LNCAP (cell line): ENCODE data around the gene STEAP1B.

Source experiments
- CTCF ChIP-seq: fragments of 450-650 bp; IDR thresholded peaks from 2 replicates; pipeline ENCODE4 v1.5.1; 2017; ENCODE audit warnings: mild to moderate bottlenecking

Gene STEAP1B

GRCh38 chr7:22438994-22439393, 61.0 kb downstream of the STEAP1B start:
- TF ChIP-seq CTCF: no peak

DNA sequence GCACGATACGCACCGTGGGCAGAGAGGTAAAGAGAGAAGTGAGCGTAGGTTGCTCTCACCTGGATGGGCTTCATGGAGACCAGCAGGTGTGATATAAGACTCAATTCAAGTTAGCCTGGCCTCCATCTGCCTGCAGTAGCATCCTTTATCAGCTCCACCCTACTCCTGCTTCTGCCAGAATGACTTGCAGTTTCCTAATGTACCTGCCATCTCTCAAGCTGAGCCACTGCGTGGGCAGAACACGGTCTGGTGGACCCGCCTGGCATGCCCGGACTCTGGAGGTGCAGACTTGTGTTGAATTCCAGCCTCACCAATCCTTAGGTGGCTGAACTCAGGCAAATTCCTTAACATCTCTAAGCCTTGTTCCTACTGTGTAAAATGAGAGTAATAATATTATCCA, 64.3 kb downstream of the STEAP1B start:
- TF ChIP-seq CTCF: no peak

GRCh38 chr7:22435105-22435504, 64.9 kb downstream of the STEAP1B start:
- no peak for TF ChIP-seq CTCF

- no peak for TF ChIP-seq CTCF
Measured at GRCh38 chr7:22433710-22434460, 66.1 kb downstream of the STEAP1B start.

GRCh38 chr7:22432203-22432718, 67.7 kb downstream of the STEAP1B start:
- no peak for TF ChIP-seq CTCF

GRCh38 chr7:22430457-22430856, 69.5 kb downstream of the STEAP1B start:
- TF ChIP-seq CTCF: no peak

GRCh38 chr7:22429386-22429785, 70.6 kb downstream of the STEAP1B start:
- no peak for TF ChIP-seq CTCF

GRCh38 chr7:22427855-22428254, 72.1 kb downstream of the STEAP1B start:
- TF ChIP-seq CTCF: no peak
